SK-N-SH treated with all-trans-retinoic acid at 6 μM for 48 hours (cell line): ENCODE data around the gene DGKI.
"Not testable (repeated sequence)": the region's sequence is repeated elsewhere in the genome, so short reads cannot be mapped to it uniquely, and the experiment has no call there.

Experiments
- ATAC-seq: fragments of 200-7000 bp; cut with Tn5 transposase; 3 replicates; pipeline ENCODE4 v1.9.1; 2020; ENCODE audit warnings: mild to moderate bottlenecking, moderate library complexity
- ARNTL ChIP-seq: fragments of 450-650 bp; formaldehyde crosslinking; IDR thresholded peaks from 2 replicates; pipeline ENCODE4 v1.5.0; 2020; ENCODE audit warnings: low read depth, mild to moderate bottlenecking, moderate library complexity, borderline replicate concordance
- BACH2 ChIP-seq: fragments of 250-450 bp; sonication (Bioruptor Pico); IDR thresholded peaks from 2 replicates; pipeline ENCODE4 v1.9.0; 2021; ENCODE audit warnings: mild to moderate bottlenecking, borderline replicate concordance
- CSDC2 ChIP-seq: fragments of 250-450 bp; sonication (Bioruptor Pico); IDR thresholded peaks from 2 replicates; pipeline ENCODE4 v1.5.0; 2020; ENCODE audit warnings: mild to moderate bottlenecking, moderate library complexity
- ESRRG ChIP-seq: fragments of 250-450 bp; sonication (Bioruptor Pico); IDR thresholded peaks from 2 replicates; pipeline ENCODE4 v1.6.1; 2021; ENCODE audit warnings: mild to moderate bottlenecking
- GLIS3 ChIP-seq: fragments of 250-450 bp; sonication (Bioruptor Pico); IDR thresholded peaks from 2 replicates; pipeline ENCODE4 v1.5.0; 2020; ENCODE audit warnings: mild to moderate bottlenecking, moderate library complexity
- ISL1 ChIP-seq: fragments of 250-450 bp; sonication (Bioruptor Pico); IDR thresholded peaks from 2 replicates; pipeline ENCODE4 v2.1.2; 2022; ENCODE audit warnings: mild to moderate bottlenecking, moderate library complexity
- OSR1 ChIP-seq: fragments of 250-450 bp; sonication (Bioruptor Pico); IDR thresholded peaks from 2 replicates; pipeline ENCODE4 v1.8.0; 2022; ENCODE audit warnings: moderate library complexity, mild to moderate bottlenecking, inconsistent platforms
- PPARA ChIP-seq: fragments of 250-450 bp; sonication (Bioruptor Pico); IDR thresholded peaks from 2 replicates; pipeline ENCODE4 v1.5.0; 2020; ENCODE audit warnings: mild to moderate bottlenecking, borderline replicate concordance
- SNAI2 ChIP-seq: fragments of 250-450 bp; sonication (Bioruptor Pico); IDR thresholded peaks from 2 replicates; pipeline ENCODE4 v1.5.0; 2020; ENCODE audit warnings: mild to moderate bottlenecking, moderate library complexity
- TCF4 ChIP-seq: fragments of 250-450 bp; sonication (Bioruptor Pico); IDR thresholded peaks from 2 replicates; pipeline ENCODE4 v1.8.0; 2021; ENCODE audit warnings: mild to moderate bottlenecking, moderate library complexity, borderline replicate concordance
- ZC3H10 ChIP-seq: fragments of 250-450 bp; sonication (Bioruptor Pico); IDR thresholded peaks from 2 replicates; pipeline ENCODE4 v1.5.1; 2021; ENCODE audit warnings: mild to moderate bottlenecking, moderate library complexity
- ZFP3 ChIP-seq: fragments of 250-450 bp; sonication (Bioruptor Pico); IDR thresholded peaks from 2 replicates; pipeline ENCODE4 v1.5.0; 2020; ENCODE audit warnings: mild to moderate bottlenecking, moderate library complexity
- ZFP30 ChIP-seq: fragments of 450-650 bp; formaldehyde crosslinking; IDR thresholded peaks from 2 replicates; pipeline ENCODE4 v1.5.0; 2022; ENCODE audit warnings: mild to moderate bottlenecking, moderate library complexity
- ZNF565 ChIP-seq: fragments of 450-650 bp; formaldehyde crosslinking; conservative IDR thresholded peaks from 2 replicates; pipeline ENCODE4 v1.5.0; 2020; ENCODE audit warnings: low read depth, mild to moderate bottlenecking, moderate library complexity
- ZNF70 ChIP-seq: fragments of 450-650 bp; formaldehyde crosslinking; IDR thresholded peaks from 2 replicates; pipeline ENCODE4 v1.5.0; 2020; ENCODE audit warnings: mild to moderate bottlenecking, moderate library complexity
- ZNF8 ChIP-seq: fragments of 450-650 bp; formaldehyde crosslinking; IDR thresholded peaks from 2 replicates; pipeline ENCODE4 v1.5.0; 2020; ENCODE audit warnings: mild to moderate bottlenecking, moderate library complexity
- TF ChIP-seq, protein P1 (sequence below): fragments of 250-450 bp; sonication (Bioruptor Pico); IDR thresholded peaks from 2 replicates; pipeline ENCODE4 v1.5.1; 2020; ENCODE audit warnings: low read depth, mild to moderate bottlenecking, moderate library complexity
- TF ChIP-seq, protein P2 (sequence below): fragments of 250-450 bp; sonication (Bioruptor Pico); IDR thresholded peaks from 2 replicates; pipeline ENCODE4 v1.5.1; 2021; ENCODE audit warnings: mild to moderate bottlenecking, moderate library complexity
- TF ChIP-seq, protein P3 (sequence below): fragments of 250-450 bp; sonication (Bioruptor Pico); IDR thresholded peaks from 2 replicates; pipeline ENCODE4 v1.5.0; 2020; ENCODE audit warnings: mild to moderate bottlenecking, moderate library complexity
- TF ChIP-seq, protein P4 (sequence below): fragments of 250-450 bp; sonication (Bioruptor Pico); IDR thresholded peaks from 2 replicates; pipeline ENCODE4 v1.8.0; 2021; ENCODE audit warnings: low read depth, mild to moderate bottlenecking, moderate library complexity, borderline replicate concordance

The DGKI gene

GRCh38 chr7:137715533-137715932, 131.2 kb downstream of the DGKI start (continued):
- TF ChIP-seq ZNF565 (CRISPR knock-in tag): no peak
- TF ChIP-seq, protein P1, sequence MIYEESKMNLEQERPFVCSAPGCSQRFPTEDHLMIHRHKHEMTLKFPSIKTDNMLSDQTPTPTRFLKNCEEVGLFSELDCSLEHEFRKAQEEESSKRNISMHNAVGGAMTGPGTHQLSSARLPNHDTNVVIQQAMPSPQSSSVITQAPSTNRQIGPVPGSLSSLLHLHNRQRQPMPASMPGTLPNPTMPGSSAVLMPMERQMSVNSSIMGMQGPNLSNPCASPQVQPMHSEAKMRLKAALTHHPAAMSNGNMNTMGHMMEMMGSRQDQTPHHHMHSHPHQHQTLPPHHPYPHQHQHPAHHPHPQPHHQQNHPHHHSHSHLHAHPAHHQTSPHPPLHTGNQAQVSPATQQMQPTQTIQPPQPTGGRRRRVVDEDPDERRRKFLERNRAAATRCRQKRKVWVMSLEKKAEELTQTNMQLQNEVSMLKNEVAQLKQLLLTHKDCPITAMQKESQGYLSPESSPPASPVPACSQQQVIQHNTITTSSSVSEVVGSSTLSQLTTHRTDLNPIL (CRISPR knock-in tag): no peak
- no peak for TF ChIP-seq SNAI2
- no peak for TF ChIP-seq ESRRG (CRISPR knock-in tag)

- ATAC-seq: no peak
- TF ChIP-seq, protein P2, sequence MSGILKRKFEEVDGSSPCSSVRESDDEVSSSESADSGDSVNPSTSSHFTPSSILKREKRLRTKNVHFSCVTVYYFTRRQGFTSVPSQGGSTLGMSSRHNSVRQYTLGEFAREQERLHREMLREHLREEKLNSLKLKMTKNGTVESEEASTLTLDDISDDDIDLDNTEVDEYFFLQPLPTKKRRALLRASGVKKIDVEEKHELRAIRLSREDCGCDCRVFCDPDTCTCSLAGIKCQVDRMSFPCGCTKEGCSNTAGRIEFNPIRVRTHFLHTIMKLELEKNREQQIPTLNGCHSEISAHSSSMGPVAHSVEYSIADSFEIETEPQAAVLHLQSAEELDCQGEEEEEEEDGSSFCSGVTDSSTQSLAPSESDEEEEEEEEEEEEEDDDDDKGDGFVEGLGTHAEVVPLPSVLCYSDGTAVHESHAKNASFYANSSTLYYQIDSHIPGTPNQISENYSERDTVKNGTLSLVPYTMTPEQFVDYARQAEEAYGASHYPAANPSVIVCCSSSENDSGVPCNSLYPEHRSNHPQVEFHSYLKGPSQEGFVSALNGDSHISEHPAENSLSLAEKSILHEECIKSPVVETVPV: no peak
- TF ChIP-seq OSR1 (CRISPR knock-in tag) (no peak), GLIS3 (no peak)
These were observed 131.7 kb downstream of the DGKI start for GRCh38 chr7:137715121-137715520.

DNA sequence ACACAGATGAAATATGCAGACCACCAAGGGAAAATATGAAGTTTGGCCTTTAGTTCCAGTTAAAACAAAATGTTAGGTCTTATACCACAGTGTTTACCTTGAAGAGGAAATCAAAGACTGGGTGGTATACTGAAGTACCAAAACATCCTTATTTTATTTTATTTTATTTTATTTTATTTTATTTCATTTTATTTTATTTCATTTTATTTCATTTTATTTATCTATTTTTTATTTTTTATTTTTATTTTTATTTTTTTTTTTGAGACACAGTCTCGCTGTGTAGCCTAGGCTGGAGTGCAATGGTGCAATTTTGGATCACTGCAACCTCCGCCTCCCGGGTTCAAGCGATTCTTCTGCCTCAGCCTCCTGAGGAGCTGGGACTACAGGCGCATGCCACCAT, 140.4 kb downstream of the DGKI start:
- not testable (repeated sequence) for ATAC-seq

DNA sequence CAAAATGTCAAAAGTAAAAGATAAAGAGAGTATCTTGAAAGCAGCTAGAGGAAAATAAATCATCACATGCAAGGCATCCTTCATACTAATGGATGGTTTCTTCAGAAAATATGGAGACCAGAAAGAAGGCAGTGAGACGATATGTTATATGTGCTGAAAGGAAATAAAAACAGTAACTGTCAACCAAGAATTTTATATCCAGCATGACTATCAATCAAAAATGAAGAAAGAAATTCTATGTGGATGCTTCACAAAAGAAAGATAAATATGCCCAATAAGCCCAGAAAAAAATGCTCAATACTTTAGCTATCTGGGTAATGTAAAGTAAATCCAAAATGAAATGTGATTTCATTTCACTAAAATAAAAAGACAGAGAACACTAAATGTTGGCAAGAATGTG, 142.1 kb downstream of the DGKI start:
- ATAC-seq: no peak

DNA sequence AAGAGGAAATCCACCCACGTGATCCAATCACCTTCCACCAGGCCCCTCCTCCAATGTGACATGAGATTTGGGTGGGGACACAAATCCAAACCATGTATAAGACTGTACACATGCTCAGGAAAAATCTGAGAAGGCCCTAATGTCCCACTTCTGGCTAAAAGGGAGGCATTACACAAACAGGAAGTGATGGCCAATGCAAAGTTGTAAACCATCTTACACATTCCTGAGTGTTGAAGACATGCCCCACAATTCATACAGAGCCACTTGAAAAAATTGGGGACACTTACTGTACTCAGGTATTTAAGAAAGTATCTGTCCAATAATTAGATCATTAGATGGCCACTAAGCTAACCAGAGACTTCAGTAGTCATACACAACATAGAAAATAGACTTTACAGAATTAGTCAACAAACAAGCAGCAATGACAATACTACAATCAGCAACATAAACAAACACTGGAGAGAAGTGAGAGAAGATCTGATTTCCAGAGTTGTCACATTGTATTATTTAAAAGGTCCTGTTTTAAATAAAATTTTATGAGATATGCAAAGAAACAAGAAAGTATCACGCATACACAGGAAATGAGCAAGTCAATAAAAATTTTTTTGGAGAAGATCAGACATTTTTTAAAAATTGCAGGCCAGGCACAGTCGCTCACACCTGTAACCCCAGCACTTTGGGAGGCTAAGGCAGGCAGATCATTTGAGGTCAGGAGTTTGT, 143.3 kb downstream of the DGKI start:
- no peak for ATAC-seq
- no peak for TF ChIP-seq ISL1 (CRISPR knock-in tag)
- no peak for TF ChIP-seq ZC3H10
- no peak for TF ChIP-seq ARNTL (CRISPR knock-in tag)
- TF ChIP-seq SNAI2: no peak
- no peak for TF ChIP-seq ZNF8 (CRISPR knock-in tag)
- no peak for TF ChIP-seq ZFP3 (CRISPR knock-in tag)
- no peak for TF ChIP-seq PPARA
- no peak for TF ChIP-seq CSDC2 (CRISPR knock-in tag)
- no peak for TF ChIP-seq ZNF565 (CRISPR knock-in tag)
- TF ChIP-seq ZFP30 (CRISPR knock-in tag): no peak
- no peak for TF ChIP-seq OSR1 (CRISPR knock-in tag)
- no peak for TF ChIP-seq GLIS3

More for the DNA sequence above, 142.1 kb downstream of the DGKI start:
- no peak for TF ChIP-seq ZNF70
- TF ChIP-seq, protein P1 (CRISPR knock-in tag): no peak
- TF ChIP-seq ARNTL (CRISPR knock-in tag): no peak
- no peak for TF ChIP-seq SNAI2
- TF ChIP-seq, protein P3, sequence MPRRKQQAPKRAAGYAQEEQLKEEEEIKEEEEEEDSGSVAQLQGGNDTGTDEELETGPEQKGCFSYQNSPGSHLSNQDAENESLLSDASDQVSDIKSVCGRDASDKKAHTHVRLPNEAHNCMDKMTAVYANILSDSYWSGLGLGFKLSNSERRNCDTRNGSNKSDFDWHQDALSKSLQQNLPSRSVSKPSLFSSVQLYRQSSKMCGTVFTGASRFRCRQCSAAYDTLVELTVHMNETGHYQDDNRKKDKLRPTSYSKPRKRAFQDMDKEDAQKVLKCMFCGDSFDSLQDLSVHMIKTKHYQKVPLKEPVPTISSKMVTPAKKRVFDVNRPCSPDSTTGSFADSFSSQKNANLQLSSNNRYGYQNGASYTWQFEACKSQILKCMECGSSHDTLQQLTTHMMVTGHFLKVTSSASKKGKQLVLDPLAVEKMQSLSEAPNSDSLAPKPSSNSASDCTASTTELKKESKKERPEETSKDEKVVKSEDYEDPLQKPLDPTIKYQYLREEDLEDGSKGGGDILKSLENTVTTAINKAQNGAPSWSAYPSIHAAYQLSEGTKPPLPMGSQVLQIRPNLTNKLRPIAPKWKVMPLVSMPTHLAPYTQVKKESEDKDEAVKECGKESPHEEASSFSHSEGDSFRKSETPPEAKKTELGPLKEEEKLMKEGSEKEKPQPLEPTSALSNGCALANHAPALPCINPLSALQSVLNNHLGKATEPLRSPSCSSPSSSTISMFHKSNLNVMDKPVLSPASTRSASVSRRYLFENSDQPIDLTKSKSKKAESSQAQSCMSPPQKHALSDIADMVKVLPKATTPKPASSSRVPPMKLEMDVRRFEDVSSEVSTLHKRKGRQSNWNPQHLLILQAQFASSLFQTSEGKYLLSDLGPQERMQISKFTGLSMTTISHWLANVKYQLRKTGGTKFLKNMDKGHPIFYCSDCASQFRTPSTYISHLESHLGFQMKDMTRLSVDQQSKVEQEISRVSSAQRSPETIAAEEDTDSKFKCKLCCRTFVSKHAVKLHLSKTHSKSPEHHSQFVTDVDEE (CRISPR knock-in tag): no peak
- no peak for TF ChIP-seq TCF4 (CRISPR knock-in tag)
- no peak for TF ChIP-seq PPARA
- TF ChIP-seq ZFP30 (CRISPR knock-in tag): no peak
- no peak for TF ChIP-seq ZNF8 (CRISPR knock-in tag)
- no peak for TF ChIP-seq ISL1 (CRISPR knock-in tag)
- no peak for TF ChIP-seq CSDC2 (CRISPR knock-in tag)
- no peak for TF ChIP-seq ESRRG (CRISPR knock-in tag)
- TF ChIP-seq, protein P4, sequence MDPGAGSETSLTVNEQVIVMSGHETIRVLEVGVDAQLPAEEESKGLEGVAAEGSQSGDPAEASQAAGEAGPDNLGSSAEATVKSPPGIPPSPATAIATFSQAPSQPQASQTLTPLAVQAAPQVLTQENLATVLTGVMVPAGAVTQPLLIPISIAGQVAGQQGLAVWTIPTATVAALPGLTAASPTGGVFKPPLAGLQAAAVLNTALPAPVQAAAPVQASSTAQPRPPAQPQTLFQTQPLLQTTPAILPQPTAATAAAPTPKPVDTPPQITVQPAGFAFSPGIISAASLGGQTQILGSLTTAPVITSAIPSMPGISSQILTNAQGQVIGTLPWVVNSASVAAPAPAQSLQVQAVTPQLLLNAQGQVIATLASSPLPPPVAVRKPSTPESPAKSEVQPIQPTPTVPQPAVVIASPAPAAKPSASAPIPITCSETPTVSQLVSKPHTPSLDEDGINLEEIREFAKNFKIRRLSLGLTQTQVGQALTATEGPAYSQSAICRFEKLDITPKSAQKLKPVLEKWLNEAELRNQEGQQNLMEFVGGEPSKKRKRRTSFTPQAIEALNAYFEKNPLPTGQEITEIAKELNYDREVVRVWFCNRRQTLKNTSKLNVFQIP (CRISPR knock-in tag): no peak
- no peak for TF ChIP-seq GLIS3
- no peak for TF ChIP-seq ZFP3 (CRISPR knock-in tag)
- no peak for TF ChIP-seq BACH2 (CRISPR knock-in tag)
